GM19395 (cell line): Measurements from ENCODE around the gene PDZD4.

ENCODE experiments used
- ATAC-seq: cut with Tn5 transposase; IDR thresholded peaks from one replicate; pipeline ENCODE4 v1.9.1; 2021; ENCODE audit warnings: mild to moderate bottlenecking, moderate library complexity; ENCODE audit not compliant: unreplicated experiment

The PDZD4 gene

DNA sequence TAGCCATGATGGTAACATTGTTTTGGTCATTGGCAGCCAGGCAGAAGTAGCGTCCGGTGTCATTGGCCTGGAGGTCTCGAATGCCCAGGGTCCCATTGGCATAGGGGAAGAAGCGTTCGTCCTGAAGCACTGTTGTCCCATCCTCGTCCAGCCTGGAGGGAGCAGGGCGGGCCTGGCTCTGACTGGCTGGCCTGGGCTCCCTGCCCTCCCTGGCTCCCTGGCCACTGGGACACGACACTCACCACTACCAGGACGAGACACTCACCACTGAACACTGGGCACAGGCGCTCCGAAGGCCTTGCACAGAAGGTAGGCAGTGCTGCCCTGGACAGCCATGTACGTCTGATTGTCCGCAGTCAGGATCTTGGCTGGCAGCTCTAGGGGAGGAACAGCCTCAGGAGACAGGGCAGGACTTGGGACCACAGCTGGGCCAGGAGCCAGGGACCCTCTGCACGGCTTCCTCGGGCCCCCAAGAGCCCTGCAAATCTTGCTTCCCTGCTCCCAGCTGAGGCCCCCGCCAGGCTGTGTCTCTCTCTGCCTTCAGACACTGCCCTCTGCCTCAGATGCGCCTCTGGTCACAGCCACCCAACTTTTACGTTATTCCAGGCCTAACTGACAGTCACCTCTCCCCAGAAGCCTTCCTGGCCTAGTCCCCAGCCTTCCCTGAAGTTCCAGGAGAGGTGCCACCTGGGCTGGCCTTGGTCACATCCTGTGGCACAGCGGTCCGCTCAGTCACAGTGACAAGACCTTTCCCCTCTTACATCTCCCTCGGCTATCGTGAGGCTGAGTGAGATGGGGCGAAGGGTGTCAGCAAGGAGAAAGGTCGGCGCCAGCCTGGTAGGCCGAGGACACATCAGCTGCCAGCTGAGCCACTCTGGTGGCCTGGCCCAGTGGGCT is 38.5 kb upstream of the PDZD4 start:
- no peak for ATAC-seq

DNA sequence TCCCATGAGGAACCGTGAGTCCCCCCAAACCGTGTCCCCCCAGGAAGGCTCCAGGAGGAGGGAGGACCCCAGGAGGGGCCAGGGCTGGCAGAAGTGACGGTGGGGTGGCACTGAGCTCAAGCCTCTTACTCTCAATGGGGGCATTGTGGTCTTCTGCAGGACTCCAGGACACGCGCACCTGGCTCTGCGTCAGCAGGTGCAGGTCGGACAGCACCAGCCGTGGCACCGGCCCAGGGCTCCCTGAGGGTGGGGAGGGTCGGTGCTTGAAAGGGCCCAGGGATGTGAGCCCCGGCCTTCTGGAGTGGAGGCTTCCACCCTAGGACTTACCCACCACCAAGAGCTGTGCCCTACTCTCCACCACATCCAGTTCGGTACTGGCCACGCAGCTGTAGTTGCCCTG is 37.3 kb upstream of the PDZD4 start:
- no peak for ATAC-seq

DNA sequence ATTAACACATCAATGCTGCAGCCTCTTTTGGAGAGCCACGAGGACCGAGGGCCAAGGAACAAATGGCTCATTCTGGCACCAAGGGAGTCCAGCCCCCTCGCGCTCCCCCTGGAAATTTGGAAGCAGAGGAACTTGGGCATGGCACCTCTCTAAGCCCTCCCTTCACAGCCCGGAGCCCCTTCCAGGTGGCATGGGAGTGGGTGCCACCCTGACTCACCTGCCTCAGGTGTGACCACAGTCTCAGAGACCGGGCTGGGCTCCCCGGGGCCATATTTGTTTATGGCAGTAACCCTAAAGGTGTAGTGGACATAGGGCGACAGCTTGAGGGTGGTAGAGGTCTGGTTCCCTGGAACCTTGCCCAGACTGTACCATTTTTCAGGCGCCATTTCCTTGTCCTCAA is 36.8 kb upstream of the PDZD4 start:
- no peak for ATAC-seq

DNA sequence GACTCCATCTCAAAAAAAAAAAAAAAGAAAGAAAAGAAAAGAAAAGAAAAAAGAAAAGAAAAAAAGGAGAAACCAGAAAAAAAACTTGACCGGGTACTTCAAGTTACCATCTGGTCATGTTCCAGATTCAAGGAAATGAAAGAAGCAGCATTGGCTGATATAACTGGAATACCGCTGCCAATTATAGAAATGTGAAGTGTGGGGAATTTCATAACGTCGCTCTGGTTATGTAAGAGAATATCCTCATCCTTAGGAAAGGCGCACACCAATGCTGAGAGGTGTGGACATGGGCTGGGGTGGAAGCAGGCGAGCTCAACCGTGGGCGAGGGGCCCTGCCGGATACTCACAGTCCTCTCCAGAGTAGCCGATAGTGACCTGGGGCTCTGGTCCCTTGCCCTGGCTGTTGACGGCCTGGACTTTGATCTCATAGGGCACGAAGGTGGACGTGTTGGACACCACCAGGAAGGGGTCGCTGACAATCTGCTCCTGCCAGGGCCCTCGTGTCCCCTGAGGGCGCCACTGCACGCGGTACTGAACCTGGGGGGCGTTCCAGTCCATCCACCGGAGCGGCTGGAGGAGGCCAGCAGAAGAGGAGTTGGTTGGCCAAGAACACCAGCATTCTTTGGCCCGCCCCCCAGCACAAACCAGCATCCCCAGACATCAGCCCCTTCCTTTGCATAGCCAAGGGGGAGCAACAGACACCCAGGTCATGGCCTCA is 36.1 kb upstream of the PDZD4 start:
- no peak for ATAC-seq

DNA sequence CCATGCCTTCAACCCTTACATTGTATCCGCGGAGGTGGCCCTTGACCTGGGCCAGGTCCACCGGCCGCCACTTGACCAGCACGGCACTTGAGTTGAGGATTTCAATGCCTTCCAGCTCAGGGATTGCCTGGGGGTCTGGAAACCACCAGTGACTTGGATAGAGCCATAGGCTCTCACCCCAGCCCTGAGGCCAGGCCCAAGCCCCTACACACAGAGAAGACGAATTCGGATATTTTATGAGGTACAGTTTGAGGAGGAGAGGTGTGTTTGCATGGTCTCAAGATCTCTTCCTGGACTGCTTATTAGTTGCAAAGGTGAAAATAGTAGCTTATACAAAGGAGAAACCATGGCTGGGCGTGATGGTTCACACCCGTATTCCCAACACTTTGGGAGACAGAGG is 35.3 kb upstream of the PDZD4 start:
- ATAC-seq = no peak

DNA sequence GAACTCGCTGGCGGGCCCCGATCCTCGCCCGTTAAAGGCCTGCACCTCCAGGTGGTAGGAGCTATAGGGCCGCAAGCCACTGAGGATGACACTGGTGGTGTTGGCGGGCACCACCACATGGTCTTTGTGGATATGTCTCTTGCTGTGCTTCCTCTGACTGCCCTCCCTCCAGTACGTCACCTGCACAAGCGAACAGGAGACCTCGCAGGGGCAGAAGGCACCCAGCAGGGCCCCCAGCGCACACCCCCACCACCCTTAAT is 34.9 kb upstream of the PDZD4 start:
- ATAC-seq = no peak

DNA sequence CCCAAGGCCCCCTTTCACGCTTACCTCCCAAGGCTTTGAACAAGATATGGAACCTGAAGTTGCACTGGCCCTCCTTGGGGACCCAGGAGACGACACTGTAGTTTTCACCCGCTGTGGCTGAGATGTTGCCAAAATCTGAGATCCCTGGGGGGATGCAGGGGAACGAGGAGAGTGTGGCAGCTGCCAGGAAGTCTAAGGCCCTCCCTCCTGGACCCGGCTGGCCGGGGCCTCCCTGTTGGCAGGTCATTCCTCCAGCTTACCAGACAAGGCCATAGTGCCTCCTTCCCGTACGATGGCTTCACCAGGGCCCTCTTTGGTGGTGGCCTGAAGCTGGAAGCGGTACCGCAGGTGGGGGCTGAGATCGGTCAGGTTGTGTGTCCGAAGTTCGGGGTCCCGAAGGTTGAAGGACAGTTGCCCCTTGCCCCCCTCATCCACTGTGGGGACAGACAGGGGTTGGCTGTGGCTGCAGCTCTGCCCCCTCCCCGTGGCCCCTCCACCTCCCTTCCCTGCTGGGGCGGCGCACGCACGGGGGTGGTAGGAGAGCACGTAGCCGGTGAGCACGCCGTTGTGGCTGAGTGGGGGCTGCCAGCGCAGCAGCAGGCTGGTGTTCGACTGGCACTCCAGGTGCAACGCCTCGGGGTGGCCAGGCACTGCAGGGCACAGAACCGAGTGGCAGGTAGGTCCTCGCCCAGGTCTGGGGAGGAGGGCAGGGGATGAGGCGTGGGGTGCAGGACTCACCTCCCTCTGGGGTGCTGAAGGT is 34.4 kb upstream of the PDZD4 start:
- ATAC-seq = no peak

DNA sequence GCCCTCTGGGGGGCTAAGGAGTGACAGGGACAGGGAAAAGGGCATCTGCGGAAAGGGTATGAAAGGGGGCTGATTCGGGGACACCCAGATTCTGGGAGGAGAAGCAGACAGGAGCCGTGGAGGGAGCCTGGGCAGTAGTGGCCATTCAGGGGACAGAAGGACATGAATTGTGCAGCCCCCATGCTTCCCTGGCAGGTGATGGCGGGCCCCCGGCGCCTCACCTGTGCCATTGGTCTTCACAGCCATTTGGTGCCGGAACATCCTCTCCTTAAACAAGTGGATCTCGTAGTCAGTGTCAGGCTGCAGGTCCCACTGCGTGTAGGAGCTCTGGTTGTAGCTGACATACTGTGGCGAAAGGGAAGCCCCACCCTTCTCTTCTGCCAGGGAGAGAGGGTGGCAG is 33.8 kb upstream of the PDZD4 start:
- no peak for ATAC-seq

DNA sequence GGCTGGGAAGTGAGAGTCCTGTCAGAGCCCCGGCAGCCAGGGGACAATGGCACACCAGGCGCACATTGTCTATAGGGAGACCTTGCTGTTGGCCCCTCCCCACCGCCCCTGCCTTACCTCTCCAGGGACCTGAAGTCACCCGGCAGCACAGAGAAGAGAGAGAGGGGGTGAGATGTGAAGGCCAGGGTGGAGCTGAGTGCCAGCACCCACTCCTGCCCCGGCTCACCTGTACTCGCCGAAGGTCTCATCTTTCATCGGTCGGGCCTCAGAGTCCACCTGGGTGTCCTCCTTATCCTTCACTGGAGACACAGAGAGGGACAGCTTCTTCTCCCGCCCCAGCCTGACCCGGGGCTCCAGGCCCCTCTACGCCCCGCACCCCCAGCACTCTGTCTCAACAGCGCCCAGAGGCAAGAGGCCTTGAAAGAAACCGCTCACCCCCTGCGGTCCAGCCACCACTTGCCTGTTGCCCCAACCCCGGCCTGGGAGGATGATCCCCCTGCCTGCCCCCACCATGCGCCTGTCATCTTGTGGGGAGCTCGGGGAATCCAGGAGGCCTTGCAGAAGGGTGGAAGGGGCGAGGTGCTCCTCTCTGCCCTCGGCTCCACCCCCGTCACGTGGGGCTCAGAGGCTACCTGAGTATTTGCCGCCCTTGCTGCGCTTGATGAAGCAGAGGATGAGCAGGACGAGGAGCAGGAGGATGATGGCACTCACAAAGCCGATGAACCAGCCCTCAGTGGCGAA is 33.1 kb upstream of the PDZD4 start:
- no peak for ATAC-seq

DNA sequence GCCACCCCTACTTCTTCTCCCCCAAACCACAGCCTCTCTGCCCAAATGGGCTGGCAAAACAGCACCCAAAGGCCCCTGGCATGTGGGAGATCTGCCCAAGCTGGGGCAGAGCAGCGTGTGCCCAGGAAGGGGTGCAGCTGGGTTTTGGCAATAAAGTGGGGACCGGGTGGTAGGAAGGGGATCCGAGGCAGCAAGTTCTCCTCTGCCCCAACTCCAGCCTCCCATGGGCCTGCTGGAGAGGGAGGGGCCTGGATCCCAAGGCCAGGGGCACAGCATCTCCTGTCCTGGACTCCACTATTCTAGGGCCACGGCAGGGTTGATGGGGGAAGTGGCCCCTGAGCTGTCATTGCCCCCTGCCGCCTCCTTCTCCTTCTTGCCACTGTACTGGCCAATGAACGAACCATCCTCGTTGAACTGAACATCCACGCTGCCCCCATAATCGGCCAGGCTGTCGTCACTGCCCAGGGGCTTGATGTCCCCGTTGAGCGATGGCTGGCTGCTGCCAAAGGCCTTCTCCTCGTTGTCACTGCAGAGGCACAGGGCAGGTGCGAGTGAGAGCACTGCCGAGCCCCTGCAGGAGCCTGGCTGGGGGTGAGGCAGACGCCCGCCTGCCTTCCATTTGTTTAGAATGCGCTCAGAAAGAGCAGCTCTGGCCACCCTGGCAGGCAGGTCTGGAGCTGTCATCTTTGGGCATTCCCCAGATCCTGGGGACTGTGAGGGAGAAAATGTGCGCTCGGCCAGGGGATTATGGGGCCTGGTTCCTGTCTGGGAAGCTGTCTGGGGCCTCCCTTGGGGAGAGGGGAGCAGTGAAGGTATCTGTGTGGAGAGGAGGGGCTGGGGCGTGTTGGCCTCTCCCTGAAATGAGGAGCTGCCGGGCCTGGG is 32.3 kb upstream of the PDZD4 start:
- no peak for ATAC-seq

DNA sequence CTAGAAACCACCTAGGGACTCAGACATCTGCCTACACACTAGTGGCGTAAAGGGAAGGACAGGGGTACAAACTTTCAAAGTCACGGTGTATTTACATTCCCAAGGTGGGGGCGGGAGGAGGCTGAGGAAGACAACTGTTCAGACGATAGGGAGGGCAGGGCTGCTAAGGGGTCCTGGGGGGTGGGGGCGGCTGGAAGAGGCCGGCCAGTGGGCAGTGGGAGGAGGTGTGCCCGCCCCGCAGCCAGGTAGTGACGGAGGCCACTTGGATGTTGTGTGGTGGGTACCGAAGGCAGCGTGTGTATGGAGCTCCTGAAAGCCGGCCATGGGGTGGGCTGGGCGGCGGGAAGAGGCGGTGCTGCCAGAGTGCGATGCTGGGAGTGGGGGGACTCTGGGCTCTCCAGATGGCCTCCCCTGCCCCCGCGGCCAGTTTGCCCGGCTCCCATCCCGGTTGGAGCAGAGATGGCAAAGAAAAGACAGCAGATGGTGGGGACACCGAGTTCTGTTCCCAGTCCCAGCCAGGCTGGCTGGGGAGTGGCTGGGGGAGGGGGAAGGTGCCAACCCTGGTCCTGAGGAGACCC is 31.5 kb upstream of the PDZD4 start:
- ATAC-seq = no peak

DNA sequence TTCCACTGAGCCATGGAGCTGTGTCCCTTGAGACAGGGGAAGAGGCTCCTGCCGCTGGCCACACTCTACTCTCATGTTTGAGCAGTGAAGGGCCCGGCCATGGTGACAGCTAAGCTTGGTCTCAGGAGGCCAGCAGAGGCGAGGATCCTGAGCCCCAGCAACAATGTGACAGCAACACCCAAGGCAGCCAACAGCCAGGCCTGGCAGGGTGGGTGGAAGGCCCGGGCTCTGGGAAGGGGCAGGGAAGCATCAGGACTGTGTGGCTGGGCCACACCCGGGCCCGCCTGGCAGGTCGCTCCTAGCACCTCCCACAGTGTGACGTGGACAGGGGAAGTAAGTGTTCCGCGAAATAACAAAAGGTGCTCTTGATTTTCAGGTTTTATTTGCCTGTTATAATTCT is 30.8 kb upstream of the PDZD4 start:
- ATAC-seq = no peak

DNA sequence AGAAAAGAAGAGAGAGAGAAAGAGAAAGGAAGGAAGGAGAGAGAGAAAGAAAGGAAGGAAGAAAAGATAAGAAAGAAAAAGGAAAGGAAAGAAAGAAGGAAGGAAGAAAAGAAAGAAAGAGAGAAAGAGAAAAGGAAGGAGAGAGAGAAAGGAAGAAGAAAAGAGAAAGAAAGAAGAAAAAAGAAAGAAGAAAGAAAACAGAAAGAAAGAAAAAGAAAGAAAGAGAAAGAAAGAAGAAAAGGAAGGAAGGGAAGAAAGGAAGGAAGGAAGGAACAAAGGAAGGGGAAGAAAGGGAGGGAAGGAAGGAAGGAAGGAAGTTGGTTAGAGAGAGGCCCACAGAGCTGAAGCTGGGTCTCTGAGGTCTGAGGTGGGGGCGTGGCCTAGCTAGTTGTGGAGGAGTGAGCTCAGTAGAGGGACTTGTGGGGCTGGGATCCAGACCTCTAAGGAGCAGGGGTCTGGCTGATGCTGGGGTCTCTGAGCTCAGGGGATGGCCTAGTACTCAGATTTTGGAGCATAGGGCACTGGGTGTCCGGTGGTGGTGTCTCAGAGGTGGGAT is 27.1 kb upstream of the PDZD4 start:
- ATAC-seq = no peak

DNA sequence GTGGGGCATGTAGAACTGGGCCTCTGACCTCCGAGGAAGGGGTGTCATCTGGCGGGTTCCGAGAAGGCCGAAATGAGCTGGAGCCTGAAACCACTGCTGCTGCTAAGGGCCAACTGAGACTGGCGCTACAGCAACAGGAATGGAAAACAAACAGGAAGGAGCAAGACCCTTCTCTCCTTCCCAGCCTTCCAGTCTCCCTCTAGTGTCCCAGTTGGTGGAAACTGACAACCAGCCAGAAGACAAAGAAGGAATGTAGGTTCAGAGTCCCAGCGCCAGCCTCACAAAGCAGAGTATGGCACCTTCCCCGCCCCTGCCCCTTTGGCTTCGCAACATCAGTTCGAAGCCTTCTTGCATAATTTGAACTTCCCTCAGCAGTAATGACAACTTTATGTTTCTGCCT is 24.4 kb upstream of the PDZD4 start:
- ATAC-seq = no peak

DNA sequence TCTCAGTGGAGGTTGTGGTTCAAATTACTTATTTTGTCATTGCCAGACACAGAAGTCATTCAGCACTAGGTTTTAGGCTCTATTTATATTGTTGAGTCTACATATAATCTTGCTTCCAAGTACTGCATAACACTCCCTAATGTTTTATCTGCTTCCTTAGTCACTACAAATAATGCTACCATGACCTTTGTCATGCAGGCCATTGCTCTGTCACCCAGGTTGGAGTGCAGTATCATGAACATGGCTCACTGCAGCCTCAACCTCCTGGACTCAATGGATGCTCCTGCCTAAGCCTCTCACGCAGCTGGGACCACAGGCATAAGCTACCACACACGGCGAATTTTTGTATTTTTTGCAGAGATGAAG is 23.5 kb upstream of the PDZD4 start:
- ATAC-seq = no peak

DNA sequence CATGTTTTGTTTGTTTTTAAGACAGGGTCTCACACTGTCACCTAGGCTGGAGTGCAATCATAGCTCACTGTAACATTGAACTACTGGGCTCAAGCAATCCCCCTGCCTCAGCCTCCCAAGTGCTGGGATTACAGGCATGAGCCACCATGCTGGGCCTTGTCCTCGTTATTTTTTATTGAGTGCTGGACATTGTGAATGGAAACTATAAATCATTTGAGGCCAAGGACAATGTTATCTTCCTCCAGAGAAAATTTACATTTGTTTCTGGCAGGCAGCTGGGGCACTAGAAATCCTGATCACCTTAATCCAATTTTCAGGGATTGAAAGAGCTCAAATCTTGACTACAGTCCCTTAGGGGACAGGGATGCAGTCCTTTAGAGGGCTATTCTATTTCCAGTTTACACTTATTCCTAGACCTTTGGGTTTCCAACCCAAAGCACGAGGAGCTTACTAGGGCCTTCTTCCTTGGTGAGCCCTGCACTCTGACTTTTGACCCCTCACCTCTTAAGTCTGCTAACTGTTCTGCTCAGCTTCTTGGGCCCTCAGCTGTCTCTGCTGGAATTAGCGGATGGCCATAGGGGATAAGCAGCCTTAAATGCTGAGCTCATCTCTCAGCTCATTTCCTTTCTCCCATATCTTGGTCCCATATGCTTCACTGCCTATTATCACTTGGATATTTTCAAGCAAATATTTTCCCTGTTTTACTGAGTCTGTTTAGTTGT is 23.0 kb upstream of the PDZD4 start:
- ATAC-seq = no peak

DNA sequence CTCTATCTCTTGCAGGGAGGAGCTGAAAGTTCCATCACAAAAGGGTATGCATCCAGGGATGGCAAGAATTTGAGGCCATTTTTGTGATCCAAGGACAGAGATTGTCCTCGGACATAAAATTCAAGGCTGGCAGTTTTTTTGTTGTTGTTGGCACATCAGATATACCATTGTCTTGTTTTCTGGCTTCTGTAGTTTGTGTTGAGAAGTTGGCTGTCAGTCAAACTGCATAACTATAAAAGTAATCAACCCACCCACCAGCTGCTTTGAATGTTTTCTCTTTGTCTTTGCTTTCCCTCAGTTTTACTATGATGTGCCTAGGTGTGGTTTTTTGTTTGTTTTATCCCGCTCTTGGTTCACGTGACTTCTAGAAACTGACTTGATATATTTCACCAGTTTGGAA is 21.6 kb upstream of the PDZD4 start:
- no peak for ATAC-seq

DNA sequence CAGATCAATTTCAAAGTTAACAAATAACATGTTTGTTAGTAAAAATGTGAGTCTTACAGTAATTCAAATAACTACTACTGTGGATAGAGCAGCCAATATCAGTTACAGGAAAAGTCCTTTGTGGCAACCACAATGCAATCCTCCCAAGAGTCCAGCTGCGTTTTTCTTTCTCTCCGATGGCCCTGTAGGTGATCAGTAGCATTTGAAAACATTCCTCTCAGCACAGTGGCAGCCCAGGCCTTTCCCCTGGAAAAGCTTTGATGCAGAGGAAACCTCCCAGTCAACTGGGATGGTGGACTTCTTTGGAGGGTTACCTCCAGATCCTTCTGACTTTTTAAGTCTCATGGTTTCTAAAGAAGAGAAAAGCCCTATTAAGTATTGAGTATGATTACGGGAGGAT is 18.0 kb upstream of the PDZD4 start:
- ATAC-seq = no peak

DNA sequence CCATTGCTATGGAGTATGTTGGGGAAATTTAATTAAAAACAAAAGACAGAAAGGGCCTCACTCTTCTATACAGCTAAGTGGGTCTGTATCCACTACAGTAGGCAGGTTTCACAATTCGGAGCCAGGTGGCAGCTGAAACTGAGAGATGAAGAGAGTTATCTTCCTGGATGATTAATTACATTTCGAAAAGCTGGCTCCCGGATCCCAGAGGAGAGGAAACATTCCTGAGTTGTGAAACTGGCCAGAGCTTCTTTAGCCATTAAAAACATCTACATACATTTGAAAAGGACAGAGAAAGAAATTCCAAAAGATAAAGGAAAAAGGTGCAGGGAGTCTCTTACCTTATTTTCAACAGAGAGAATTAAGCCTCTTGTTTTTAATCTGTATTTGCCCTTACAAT is 15.5 kb upstream of the PDZD4 start:
- no peak for ATAC-seq
